GM18508 (cell line): ENCODE measurements around the gene GSTM3.
"Not testable (repeated sequence)": the region's sequence is repeated elsewhere in the genome, so short reads cannot be mapped to it uniquely, and the experiment has no call there.

Experiments
- ATAC-seq: cut with Tn5 transposase; IDR thresholded peaks from one replicate; pipeline ENCODE4 v1.9.1; 2021; ENCODE audit warnings: moderate number of reproducible peaks; ENCODE audit not compliant: insufficient read depth, unreplicated experiment

The GSTM3 gene

DNA sequence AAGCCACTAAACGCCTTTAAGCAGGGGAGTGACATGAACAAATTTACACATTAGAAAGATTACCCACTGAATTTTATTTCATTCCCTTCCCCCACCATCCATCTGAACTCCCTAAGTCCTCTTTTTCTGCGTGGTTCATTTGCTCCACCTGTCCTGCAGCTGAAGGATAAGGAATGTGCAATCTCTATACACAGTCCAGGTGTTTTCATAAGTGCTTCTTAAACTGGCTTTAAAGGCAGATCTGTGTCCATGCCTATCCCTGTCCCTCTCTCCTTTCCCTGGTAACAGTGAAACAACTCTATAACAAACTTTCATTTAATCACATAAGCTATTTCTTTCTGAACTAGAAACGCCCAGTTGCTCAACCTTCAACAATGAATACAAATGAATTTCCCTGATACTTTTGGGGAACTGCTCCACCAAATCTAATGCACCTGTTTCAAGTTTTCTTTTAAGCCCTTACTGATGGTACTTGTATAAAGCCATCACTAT lies 8.4 kb downstream of the GSTM3 start:
- ATAC-seq, result no peak

DNA sequence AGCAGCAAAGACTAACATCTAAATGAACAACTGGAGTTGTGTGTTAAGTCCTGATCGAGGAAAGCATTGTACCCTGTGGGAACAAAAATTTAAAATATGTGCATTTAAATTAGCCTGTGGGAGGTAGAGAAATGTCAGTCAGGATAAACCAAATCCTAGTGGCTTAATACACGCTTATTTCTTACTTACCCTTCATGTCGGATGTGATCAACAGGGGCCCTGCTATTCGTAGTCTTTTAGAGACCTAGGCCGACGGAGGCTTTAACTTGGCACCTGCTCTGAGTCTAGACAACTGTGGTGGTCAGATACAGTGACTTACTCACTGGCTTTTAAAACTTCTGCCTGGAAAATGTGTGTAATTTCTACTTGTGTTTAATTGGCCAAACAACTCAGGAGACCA lies 10.2 kb downstream of the GSTM3 start:
- ATAC-seq, result no peak

DNA sequence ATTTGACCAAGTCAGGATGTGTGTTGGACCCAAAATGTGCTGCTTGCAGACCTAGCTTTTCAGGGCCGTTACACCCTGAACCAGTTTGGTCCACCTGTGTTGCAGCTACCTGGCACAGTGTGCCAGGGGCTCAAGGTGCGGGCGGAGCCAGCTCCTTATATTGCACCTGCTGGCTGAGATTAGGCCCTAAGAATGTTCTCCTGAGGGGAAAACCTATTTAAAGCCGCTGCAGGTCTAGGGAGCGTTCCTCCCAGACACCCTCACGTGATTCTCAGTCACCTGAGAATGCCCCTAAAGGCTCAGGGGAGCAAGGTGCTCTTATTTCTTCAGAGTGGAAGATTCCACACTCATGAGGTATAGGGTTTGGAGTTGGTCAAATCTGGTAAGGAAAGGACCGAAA lies 12.0 kb downstream of the GSTM3 start:
- no peak for ATAC-seq

DNA sequence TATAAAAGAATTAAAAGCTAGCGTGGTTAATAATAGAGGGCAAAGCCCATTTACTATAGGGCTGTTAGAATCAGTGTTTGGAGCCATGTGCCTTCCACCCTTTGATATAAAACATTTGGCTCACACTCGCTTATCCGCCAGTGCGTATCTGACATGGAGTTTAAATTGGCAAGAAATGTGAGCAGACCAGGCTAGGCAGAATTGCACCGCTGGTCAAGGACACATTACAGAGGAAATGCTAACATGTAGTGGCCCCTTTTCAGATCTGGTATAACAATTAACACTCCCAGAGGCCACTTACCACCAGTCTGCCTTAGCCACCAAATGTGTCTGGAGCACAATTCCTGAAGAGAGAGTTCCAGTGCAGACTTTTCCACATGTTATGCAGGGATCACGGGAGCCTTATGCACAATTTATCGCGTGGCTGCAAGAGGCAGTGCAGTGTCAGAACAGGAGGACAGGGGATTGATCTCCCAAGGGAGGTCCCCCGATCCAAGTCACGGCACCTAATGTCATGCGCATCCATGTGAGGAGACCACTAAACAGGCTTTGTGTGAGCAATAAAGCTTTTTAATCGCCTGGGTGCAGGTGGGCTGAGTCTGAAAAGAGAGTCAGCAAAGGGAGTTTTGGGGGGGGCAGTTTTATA lies 14.0 kb downstream of the GSTM3 start:
- ATAC-seq, result no peak

DNA sequence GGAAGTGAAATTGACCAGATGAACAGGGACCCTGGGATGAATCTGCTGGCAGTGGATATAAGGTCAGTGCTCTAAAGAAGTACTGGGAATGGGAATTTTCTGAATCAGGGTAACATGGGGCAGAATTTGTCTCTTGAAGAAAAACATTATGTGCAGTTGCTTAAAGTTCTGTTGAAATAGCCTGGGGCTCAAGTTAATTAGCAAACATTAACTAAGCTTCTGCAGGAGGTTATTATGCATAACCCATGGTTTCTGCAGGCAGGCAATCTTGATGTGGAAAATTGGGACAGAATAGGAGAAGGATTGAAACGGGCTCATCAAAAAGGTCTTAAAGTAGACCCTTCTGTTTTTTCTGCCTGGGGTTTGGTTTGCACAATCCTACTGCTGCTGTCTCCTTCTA lies 14.8 kb downstream of the GSTM3 start:
- no peak for ATAC-seq

DNA sequence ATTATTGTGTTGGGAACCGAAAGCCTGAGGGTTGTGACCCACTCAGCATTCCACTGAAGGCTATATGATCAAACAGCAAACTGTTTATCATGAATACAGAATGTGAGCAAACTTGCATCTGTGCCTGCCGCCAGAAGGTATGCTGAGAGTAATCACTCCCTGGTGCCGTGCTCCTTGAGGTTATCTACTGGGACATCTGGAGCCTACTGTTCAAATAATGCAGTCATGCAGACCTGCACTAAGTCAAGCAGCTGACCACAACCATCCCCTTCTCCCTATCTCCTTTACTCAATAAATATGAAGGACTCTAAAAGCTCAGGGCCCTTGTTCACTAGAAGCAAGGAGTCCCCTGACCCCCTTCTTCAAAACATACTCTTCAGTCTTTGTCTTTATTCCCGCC lies 15.3 kb downstream of the GSTM3 start:
- ATAC-seq, result no peak

DNA sequence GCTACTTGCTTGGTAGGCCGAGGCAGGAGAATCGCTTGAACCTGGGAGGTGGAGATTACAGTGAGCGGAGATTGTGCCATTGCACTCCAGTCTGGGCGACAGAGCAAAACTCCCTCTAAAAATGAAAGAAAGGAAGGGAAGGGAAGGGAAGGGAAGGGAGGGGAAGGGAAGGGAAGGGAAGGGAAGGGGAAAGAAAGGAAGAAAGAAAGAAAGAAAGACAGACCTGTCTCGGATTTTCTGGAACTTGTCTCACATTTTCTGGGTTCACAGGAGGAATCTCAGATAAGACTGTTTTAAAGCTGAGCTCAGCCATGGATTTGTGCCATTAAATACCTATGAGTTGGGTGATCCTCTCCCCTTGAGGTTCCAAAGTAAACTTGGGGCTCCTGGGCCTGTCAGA lies 15.9 kb downstream of the GSTM3 start:
- ATAC-seq, result no peak

DNA sequence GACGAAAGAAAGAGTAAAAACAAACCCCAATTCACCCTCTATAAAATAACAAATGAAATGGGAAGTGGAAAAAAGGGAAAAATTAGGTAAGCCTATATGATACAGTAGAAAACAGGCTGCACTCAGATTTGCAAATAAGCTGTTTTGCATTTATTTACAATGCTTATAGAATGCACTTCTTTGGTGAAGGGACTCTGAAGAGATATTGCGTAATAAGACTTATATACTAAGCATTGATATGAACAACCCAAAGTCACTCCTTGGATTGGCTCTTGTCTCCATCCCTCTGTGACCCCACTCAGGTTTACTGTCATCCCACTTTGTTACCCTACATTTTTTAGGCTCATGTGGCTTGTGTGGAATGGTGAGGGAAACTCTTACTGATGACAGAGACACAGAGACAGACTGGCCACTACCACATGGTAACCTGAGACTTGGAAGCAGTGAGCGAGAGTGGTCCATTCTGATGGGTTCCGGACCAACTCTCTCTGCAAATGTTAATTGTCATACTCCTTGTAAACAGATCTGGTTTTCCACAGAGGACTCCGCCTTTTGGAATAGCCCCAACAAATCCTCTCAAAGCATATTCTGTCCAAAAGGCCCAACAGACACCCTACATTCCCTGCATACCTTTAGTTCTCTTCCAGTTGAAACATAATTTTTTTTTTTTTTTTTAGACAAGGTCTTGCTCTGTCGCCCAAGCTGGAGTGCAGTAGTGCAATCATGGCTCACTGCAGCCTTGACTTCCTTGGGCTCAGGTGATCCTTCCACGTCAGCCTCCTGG lies 17.7 kb downstream of the GSTM3 start:
- no peak for ATAC-seq

DNA sequence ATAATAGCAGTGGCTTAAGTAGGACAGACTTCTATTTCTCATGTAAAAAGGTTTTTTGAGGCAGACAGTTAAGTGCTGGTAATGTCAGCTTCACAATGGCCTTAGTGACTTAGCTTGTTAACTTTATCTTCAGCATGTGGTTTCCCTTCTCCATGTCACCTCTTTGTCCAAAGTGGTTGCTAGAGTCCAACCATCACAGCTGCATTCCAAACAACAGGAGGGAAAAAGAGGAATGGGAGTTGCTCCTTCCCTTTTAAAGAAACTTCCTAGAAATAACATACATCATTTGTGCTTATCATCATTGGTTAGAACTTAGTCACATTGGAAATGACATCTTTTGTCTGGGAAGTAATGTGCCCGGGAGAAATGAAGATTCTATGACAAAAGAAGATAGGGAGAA lies 18.9 kb downstream of the GSTM3 start:
- no peak for ATAC-seq

DNA sequence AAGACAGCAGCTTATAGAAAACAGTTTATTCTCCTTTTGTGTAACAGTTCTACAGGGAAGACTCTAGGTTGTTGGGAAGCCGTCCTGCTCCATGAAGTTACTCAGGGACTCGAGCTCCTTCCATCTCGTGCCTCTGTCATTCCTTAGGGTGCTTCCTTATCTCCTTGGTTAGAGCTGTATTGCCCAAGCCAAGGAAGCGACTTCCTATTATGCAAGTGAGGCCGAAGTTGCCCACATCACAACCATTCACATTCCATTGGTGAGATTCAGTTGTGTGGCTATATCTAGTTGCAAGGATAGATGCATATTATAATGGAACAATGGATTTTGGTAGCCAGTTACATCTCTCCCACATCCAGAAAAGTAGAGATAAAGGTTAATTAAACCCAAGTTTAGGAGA lies 19.8 kb downstream of the GSTM3 start:
- no peak for ATAC-seq

DNA sequence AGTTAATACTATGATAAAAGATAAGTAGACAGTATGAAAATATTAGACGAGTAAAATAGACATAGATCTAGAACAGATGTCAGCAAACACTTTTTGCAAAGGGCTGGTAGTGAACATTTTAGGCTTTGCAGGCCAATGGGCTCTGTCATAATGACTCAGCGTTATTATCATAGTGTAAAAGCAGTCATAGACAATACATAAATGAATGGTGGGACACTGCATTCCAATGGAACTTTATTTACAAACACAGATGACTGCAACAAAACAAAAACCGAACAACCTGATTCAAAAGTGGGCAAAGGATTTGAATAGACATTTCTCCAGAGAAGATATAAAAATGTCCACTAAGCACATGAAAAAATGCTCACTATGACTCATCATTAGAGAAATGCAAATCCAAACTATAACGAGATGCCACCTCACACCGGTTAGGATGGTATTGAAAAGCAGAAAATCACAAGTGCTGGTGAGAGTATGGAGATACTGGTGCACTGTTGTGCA lies 21.5 kb downstream of the GSTM3 start:
- ATAC-seq, result no peak

DNA sequence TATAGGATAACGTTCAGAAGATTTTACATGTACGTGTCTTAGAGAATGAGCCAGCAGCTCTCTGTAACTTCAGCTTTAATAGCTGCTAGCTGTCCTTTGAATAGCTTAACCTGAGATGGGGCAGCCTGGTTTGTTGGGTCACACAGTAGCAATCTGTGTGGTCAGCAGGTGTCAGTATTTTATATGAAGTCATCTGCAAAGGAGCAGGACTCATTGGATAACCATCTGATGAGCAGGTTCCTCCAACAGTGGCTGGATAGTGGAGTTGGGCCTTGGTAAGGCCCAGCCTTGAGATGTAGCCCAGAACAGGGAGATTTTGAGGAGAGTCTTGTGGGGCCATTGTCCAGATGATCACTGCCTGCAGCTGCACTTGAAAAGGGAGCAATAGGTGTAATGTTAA lies 22.3 kb downstream of the GSTM3 start:
- no peak for ATAC-seq

DNA sequence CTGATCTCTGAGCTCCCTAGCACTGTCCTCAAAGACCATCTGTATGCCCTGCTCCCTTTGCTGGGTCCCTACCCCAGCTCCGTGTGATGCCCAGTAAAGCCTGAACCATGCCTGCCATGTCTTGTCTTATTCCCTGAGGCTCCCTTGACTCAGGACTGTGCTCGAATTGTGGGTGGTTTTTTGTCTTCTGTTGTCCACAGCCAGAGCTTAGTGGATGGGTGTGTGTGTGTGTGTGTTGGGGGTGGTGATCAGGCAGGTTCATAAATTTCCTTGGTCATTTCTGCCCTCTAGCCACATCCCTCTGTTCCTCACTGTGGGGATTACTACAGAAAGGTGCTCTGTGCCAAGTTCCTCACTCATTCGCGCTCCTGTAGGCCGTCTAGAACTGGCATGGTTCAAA lies 23.1 kb downstream of the GSTM3 start:
- ATAC-seq, result no peak

DNA sequence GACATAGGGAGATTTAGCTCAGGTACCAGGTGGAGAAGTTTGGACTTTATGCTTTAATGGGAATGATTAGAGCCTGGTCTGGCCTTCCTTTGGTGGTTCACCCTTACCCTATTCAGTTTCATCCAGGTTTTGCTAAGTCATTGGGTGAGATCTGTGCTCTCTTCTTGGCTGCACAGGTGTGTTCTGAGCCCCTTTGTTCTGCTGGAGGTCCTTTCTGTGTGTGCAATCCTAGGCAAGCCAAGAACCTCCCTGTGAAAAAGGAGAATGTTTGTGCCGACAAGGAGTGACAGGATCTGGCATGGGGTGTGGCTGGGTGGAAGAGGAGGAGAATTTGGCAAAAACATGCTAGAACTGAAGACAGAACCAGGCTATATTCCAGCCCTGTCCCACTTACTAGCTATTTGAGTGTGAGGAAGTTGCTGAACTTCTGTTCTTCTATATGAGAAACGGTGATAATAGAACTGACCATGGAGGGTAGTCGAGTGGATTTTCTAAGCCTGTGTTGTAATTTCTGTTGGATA lies 24.2 kb downstream of the GSTM3 start:
- no peak for ATAC-seq

DNA sequence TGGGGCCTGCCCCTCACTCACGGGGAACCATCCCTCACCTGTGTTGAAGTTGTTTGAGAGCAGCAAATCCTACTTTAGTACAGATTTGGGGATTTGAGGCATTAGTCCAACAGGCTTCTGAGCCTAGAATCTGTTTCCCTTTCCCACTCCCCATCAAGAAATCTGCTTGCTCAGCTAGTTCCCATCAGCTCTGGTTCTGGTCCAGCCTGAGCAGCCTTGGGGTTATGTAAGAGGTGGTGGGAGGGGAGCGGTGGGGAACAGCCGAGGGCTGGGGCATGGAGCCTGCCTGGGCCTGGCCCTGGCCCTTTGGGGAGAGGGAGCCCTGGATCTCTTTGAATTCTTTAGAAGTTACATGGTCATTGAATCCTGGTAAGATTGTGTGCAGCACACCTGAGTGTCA lies 24.7 kb downstream of the GSTM3 start:
- no peak for ATAC-seq

DNA sequence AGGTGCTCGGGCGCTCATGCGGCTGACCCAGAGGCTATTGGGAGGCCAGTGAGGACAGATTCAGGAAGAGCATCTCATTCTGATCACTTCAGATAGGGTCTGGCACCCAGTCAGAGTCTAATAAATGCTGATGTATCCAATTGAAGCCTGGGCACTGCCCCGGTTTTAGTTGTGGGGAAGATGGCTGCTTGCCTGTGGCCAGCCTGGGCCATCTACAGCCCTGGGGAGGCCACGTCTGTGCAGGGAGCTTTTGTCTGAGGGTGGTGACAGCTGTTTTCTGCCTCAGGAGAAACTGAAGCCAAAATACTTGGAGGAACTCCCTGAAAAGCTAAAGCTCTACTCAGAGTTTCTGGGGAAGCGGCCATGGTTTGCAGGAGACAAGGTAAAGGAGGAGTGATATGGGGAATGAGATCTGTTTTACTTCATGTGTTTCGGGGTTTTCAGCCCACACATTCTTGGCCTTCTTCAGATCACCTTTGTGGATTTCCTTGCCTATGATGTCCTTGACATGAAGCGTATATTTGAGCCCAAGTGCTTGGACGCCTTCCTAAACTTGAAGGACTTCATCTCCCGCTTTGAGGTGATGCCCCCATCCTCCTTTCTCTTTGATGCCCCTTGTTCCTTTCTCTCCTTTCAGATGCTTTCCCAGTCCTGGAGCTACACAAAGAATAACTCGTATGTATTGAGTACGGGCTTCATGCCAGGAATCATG lies 26.0 kb downstream of the GSTM3 start:
- no peak for ATAC-seq

DNA sequence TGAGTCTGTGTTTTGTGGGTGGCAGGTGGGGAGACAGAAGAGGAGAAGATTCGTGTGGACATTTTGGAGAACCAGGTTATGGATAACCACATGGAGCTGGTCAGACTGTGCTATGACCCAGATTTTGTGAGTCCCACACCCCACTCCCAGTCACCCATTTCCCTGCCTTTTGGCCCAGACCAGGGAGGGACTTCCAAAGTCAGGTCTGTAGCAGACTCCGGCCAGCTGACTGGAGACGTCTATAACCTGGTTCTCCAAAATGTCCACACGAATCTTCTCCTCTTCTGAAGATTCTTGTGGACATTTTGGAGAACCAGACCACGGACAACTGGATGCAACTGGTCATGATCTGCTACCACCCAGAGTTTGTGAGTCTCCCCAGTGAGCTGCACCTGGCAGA lies 27.2 kb downstream of the GSTM3 start:
- no peak for ATAC-seq

DNA sequence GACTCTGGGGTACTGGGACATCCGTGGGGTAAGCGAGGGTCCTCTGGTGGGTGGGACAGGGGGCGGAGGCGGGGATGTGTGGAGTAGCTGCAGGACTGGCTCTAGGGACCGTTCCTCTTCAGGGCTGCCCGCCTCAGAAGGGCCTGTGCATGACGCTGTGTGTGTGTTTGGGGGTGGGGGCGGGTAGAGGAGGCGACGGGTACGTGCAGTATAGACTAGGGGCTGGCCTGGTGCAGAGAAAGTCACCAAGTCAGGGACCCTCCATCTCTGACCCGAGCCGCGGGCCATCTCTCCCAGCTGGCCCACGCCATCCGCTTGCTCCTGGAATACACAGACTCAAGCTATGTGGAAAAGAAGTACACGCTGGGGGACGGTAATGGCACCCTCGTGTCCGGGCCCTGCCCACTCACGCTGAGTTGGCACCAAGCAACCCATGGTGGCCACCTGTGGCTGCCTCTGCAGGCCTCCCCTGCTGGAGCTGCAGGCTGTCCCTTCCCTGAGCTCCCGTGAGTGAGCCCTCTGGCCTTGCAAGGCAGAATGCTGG lies 28.4 kb downstream of the GSTM3 start:
- ATAC-seq, result no peak

DNA sequence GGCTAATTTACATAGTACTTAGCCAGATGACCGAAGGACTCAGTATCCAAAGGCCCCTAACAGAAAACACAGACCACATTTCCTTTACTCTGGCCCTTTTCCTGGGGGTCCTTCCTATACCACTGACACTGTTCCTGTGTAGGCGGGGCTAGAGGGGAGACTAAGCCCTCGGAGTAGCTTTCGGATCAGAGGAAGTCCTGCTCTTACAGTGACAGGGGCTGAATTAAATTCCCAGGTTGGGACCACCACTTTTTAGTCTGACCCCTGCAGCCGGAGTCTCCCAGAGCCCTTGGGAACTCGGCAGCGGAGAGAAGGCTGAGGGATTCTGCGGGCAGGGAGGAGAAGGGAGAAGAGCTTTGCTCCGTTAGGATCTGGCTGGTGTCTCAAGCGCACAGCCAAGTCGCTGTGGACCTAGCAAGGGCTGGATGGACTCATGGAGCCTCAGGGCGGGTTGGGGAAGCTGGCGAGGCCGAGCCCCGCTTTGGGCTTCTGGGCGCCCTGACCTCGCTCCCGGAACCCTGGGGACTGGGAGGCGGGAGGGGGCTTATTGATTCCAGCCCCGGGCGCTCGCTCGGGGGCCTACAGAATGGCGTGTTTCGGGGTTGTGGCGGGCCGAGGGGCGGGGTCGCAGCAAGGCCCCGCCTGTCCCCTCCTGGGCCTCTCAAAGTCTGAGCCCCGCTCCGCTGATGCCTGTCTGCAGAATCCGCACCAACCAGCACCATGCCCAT lies 29.1 kb downstream of the GSTM3 start, which contains the start of gene GSTM5:
TSS of gene GSTM5 (plus strand) at position 659 of the 728 bp plus-strand sequence. CDS start at position 721, 62 bp downstream.
- not testable (repeated sequence) for ATAC-seq

DNA sequence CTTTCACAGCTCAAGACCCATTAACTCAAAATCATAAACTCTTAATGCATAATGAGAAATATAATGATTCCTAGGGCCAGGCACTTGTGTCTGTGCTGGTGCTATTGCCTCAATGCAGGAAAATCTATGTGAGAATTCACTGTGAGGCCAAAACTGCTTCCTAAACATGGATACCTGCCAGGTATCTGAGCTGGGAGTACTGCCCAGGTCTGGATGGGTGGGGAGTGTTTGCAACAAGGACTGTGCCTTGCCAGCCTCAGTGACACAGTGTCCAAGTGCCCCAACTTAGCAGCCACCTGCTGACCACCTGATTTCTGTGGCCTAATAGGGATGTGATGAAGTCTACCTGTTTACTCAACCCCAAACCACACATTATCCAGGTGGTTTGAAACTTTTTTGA lies 31.0 kb downstream of the GSTM3 start:
- ATAC-seq, result not testable (repeated sequence)
